Right kidney (tissue), 1 donor: ENCODE results near the gene MPHOSPH9.
A peak's percentile ranks its signal among the peaks of the same experiment; 100 is the strongest.
"Not testable (repeated sequence)": the region's sequence is repeated elsewhere in the genome, so short reads cannot be mapped to it uniquely, and the experiment has no call there.

Source experiments
- DNase-seq: peaks from one replicate; pipeline ENCODE4 v3.0.0-alpha.2; 2016

Gene MPHOSPH9

GRCh38 chr12:123229051-123229450 is 3.9 kb downstream of the MPHOSPH9 start:
- DNase-seq = no peak

GRCh38 chr12:123227581-123228258 is 5.2 kb downstream of the MPHOSPH9 start:
- no peak for DNase-seq

GRCh38 chr12:123225443-123225842 is 7.5 kb downstream of the MPHOSPH9 start:
- no peak for DNase-seq

- no peak for DNase-seq
Measured at GRCh38 chr12:123223241-123223668, 9.7 kb downstream of the MPHOSPH9 start.

GRCh38 chr12:123207815-123208214 is 25.1 kb downstream of the MPHOSPH9 start:
- DNase-seq = not testable (repeated sequence)

- not testable (repeated sequence) for DNase-seq
Measured at GRCh38 chr12:123206794-123207193, 26.1 kb downstream of the MPHOSPH9 start.

GRCh38 chr12:123200414-123200813 is 32.5 kb downstream of the MPHOSPH9 start:
- no peak for DNase-seq

GRCh38 chr12:123199936-123200335 is 33.0 kb downstream of the MPHOSPH9 start:
- DNase-seq = no peak

GRCh38 chr12:123187637-123188036 is 45.3 kb downstream of the MPHOSPH9 start:
- no peak for DNase-seq

- no peak for DNase-seq
Measured at GRCh38 chr12:123180171-123180570, 52.8 kb downstream of the MPHOSPH9 start.

- DNase-seq = no peak
Measured at GRCh38 chr12:123171967-123172366, 61.0 kb downstream of the MPHOSPH9 start.

- DNase-seq = no peak
Measured at GRCh38 chr12:123167329-123167728, 65.6 kb downstream of the MPHOSPH9 start.

- no peak for DNase-seq
Measured at GRCh38 chr12:123165537-123165936, 67.4 kb downstream of the MPHOSPH9 start.

- no peak for DNase-seq
Measured at GRCh38 chr12:123164710-123165261, 68.2 kb downstream of the MPHOSPH9 start.

- no peak for DNase-seq
Measured at GRCh38 chr12:123164222-123164621, 68.7 kb downstream of the MPHOSPH9 start.

GRCh38 chr12:123163227-123163626 is 69.7 kb downstream of the MPHOSPH9 start:
- no peak for DNase-seq

- DNase-seq = no peak
Measured at GRCh38 chr12:123160801-123161487, 72.0 kb downstream of the MPHOSPH9 start.

- no peak for DNase-seq
Measured at GRCh38 chr12:123153906-123154305, 79.0 kb downstream of the MPHOSPH9 start.

GRCh38 chr12:123152833-123153232 is 80.1 kb downstream of the MPHOSPH9 start:
- no peak for DNase-seq

- DNase-seq = peak; percentile 41
Measured at GRCh38 chr12:123151457-123152454, 81.2 kb downstream of the MPHOSPH9 start.

- DNase-seq = peak; percentile 90
Measured at GRCh38 chr12:123150744-123151456, 82.0 kb downstream of the MPHOSPH9 start, which contains the start of gene PITPNM2. Gene PITPNM2 (minus strand): TSS chr12:123151090. CDS start chr12:123034590, 116,500 bp downstream.
